ENCODE measurements around the gene INHBE. TPM values are rescaled to one million over a fixed set of nuclear protein-coding genes. Genes with fewer than 3 reads are reported as not detected.
"Not testable (repeated sequence)": the region's sequence is repeated elsewhere in the genome, so short reads cannot be mapped to it uniquely, and the experiment has no call there.

INHBE gene
- total and polyA plus RNA-seq, 7 experiments from 2014 or later: 0.12 TPM; not detected in 6

GRCh38 chr12:57419495-57419894, 35.6 kb upstream of the INHBE start:
- Histone ChIP-seq H3K4me1 (ENCODE audit: control insufficient read depth in 2 of 2, insufficient read depth in 2 of 2, low read length in 2 of 2) (peaks cover 0 to 11% of the 10 kb centered on the region in 2 donors), H3K4me3 (ENCODE audit: low read length) (no peak overlapping the region), H3K27me3 (ENCODE audit: control insufficient read depth in 2 of 2, insufficient read depth in 2 of 2, low read length in 2 of 2) (no peaks in the 10 kb centered on the region), H3K36me3 (ENCODE audit: control insufficient read depth in 2 of 3, insufficient read depth in 3 of 3, low read length in 3 of 3) (peaks cover 4 to 13% (median 6%) of the 10 kb centered on the region in 3 experiments), H3K9me3 (ENCODE audit: control insufficient read depth in 2 of 3, low read length in 3 of 3) (no peaks in the 10 kb centered on the region), H3K27ac (ENCODE audit: low read depth, low read length) (no peak overlapping the region)
- ATAC-seq: no peak
- no peak for DNase-seq
- peaks cover 10 to 67% (median 61%) of the 10 kb centered on the region in 7 donors for H3K4me1 Mint-ChIP-seq
- H3K27ac Mint-ChIP-seq: peak overlapping the region in 3 of 9 donors; percentile 32 to 51 (median 49)
- ChIA-PET CTCF (no interaction called here), POLR2A (no interaction called here)
- peak overlapping the region in 1 of 10 donors; percentile 35 for H3K4me3 Mint-ChIP-seq
- H3K36me3 Mint-ChIP-seq: peaks cover 0 to 26% (median 9%) of the 10 kb centered on the region in 5 donors
- intact Hi-C loops (cut with micrococcal nuclease): no loop called here
- H3K27me3 Mint-ChIP-seq: no peaks in the 10 kb centered on the region
- H3K9me3 Mint-ChIP-seq: peaks cover 0 to 1% (median 0%) of the 10 kb centered on the region in 11 donors

- Mint-ChIP-seq H3K27me3 (no peaks in the 10 kb centered on the region), H3K4me3 (no peak overlapping the region), H3K36me3 (peaks cover 0 to 26% (median 10%) of the 10 kb centered on the region in 5 donors), H3K27ac (peak overlapping the region in 5 of 9 donors; percentile 1 to 75 (median 51)), H3K9me3 (peaks cover 0 to 1% (median 0%) of the 10 kb centered on the region in 11 donors), H3K4me1 (peaks cover 8 to 60% (median 53%) of the 10 kb centered on the region in 7 donors)
- Histone ChIP-seq H3K4me3 (ENCODE audit: low read length) (no peak overlapping the region), H3K9me3 (ENCODE audit: control insufficient read depth in 2 of 3, low read length in 3 of 3) (no peaks in the 10 kb centered on the region), H3K27ac (ENCODE audit: low read depth, low read length) (no peak overlapping the region), H3K36me3 (ENCODE audit: control insufficient read depth in 2 of 3, insufficient read depth in 3 of 3, low read length in 3 of 3) (peaks cover 4 to 16% (median 6%) of the 10 kb centered on the region in 3 experiments), H3K4me1 (ENCODE audit: control insufficient read depth in 2 of 2, insufficient read depth in 2 of 2, low read length in 2 of 2) (peaks cover 0 to 11% of the 10 kb centered on the region in 2 donors), H3K27me3 (ENCODE audit: control insufficient read depth in 2 of 2, insufficient read depth in 2 of 2, low read length in 2 of 2) (no peaks in the 10 kb centered on the region)
- POLR2A ChIA-PET: interaction anchor here (0.7 to 1.8 kb wide), 2 partner anchors 10 to 31 kb away, joined by 3 to 6 read pairs; no protein-coding TSS in a partner anchor
- ATAC-seq (no peak), DNase-seq (no peak)
- CTCF ChIA-PET: no interaction called here
- intact Hi-C loops (cut with micrococcal nuclease): no loop called here
These were observed 34.6 kb upstream of the INHBE start for GRCh38 chr12:57420482-57420881.

GRCh38 chr12:57426948-57427347, 28.2 kb upstream of the INHBE start:
- H3K9me3 ChIP-seq (ENCODE audit: control insufficient read depth in 2 of 3, low read length in 3 of 3); H3K9me3 Mint-ChIP-seq; intact Hi-C loops (cut with micrococcal nuclease); CTCF ChIA-PET; POLR2A ChIA-PET; DNase-seq; H3K27ac ChIP-seq (ENCODE audit: low read depth, low read length); H3K4me3 ChIP-seq (ENCODE audit: low read length); H3K27me3 Mint-ChIP-seq; ATAC-seq; H3K4me3 Mint-ChIP-seq; H3K27me3 ChIP-seq (ENCODE audit: control insufficient read depth in 2 of 2, insufficient read depth in 2 of 2, low read length in 2 of 2): not testable (repeated sequence)
- Histone ChIP-seq H3K4me1 (ENCODE audit: control insufficient read depth in 2 of 2, insufficient read depth in 2 of 2, low read length in 2 of 2) (peaks cover 8 to 17% of the 10 kb centered on the region in 2 donors), H3K36me3 (ENCODE audit: control insufficient read depth in 2 of 3, insufficient read depth in 3 of 3, low read length in 3 of 3) (peaks cover 0 to 14% (median 4%) of the 10 kb centered on the region in 3 experiments)
- Mint-ChIP-seq H3K27ac (peak overlapping the region in 2 of 9 donors; percentile 57 to 62), H3K36me3 (peaks cover 0 to 27% (median 11%) of the 10 kb centered on the region in 5 donors), H3K4me1 (peaks cover 26 to 62% (median 52%) of the 10 kb centered on the region in 7 donors)

GRCh38 chr12:57428965-57429364, 26.1 kb upstream of the INHBE start:
- Mint-ChIP-seq H3K27me3 (no peaks in the 10 kb centered on the region), H3K4me1 (peaks cover 26 to 56% (median 47%) of the 10 kb centered on the region in 7 donors), H3K27ac (peak overlapping the region; percentile 74 to 100 (median 97)), H3K4me3 (peak overlapping the region; percentile 39 to 100 (median 86)), H3K36me3 (peaks cover 0 to 15% (median 5%) of the 10 kb centered on the region in 5 donors), H3K9me3 (peaks cover 0 to 4% (median 0%) of the 10 kb centered on the region in 11 donors)
- ChIA-PET POLR2A (interaction anchor here (1.1 kb wide), 1 partner anchor 85 kb away, joined by 3 read pairs; no protein-coding TSS in a partner anchor), CTCF (no interaction called here)
- Histone ChIP-seq H3K36me3 (ENCODE audit: control insufficient read depth in 2 of 3, insufficient read depth in 3 of 3, low read length in 3 of 3) (peaks cover 0 to 7% (median 0%) of the 10 kb centered on the region in 3 experiments), H3K27me3 (ENCODE audit: control insufficient read depth in 2 of 2, insufficient read depth in 2 of 2, low read length in 2 of 2) (no peaks in the 10 kb centered on the region), H3K9me3 (ENCODE audit: control insufficient read depth in 2 of 3, low read length in 3 of 3) (no peaks in the 10 kb centered on the region), H3K4me3 (ENCODE audit: low read length) (no peak overlapping the region), H3K4me1 (ENCODE audit: control insufficient read depth in 2 of 2, insufficient read depth in 2 of 2, low read length in 2 of 2) (peaks cover 8 to 17% of the 10 kb centered on the region in 2 donors), H3K27ac (ENCODE audit: low read depth, low read length) (peak overlapping the region; percentile 85)
- ATAC-seq (no peak), DNase-seq (no peak)
- intact Hi-C loops (cut with micrococcal nuclease): no loop called here

GRCh38 chr12:57429473-57430111, 25.5 kb upstream of the INHBE start:
- Mint-ChIP-seq H3K4me3 (peak overlapping the region; percentile 84 to 100 (median 96)), H3K27me3 (no peaks in the 10 kb centered on the region), H3K36me3 (peaks cover 0 to 10% (median under 1%) of the 10 kb centered on the region in 5 donors), H3K27ac (peak overlapping the region; percentile 97 to 100 (median 98)), H3K4me1 (peaks cover 23 to 52% (median 42%) of the 10 kb centered on the region in 7 donors), H3K9me3 (peaks cover 0 to 4% (median 0%) of the 10 kb centered on the region in 11 donors)
- H3K27ac ChIP-seq (ENCODE audit: low read depth, low read length): peak overlapping the region; percentile 85
- ATAC-seq (no peak), DNase-seq (no peak)
- H3K4me3 ChIP-seq (ENCODE audit: low read length): peak overlapping the region; percentile 55
- H3K27me3 ChIP-seq (ENCODE audit: control insufficient read depth in 2 of 2, insufficient read depth in 2 of 2, low read length in 2 of 2): no peaks in the 10 kb centered on the region
- ChIA-PET CTCF (interaction anchor here (1.5 kb wide), 1 partner anchor 31 kb away, joined by 4 read pairs; no protein-coding TSS in a partner anchor), POLR2A (interaction anchor here (0.7 to 1.2 kb wide), 9 partner anchors 8 to 200 kb away, joined by 3 to 6 read pairs (median 5); partner anchors contain the start of genes GLI1, MARS1, PIP4K2C and SHMT2)
- intact Hi-C loops (cut with micrococcal nuclease): loop anchor here (2.0 to 5.0 kb wide), 5 partner anchors 57 to 1327 kb away; partner anchors contain the start of genes COQ10A (in 1 of the 2), PA2G4 (in 1 of the 2) and TSPAN31 (in 1 of the 2)
- H3K9me3 ChIP-seq (ENCODE audit: control insufficient read depth in 2 of 3, low read length in 3 of 3): no peaks in the 10 kb centered on the region
- peaks cover 8 to 17% of the 10 kb centered on the region in 2 donors for H3K4me1 ChIP-seq (ENCODE audit: control insufficient read depth in 2 of 2, insufficient read depth in 2 of 2, low read length in 2 of 2)
- H3K36me3 ChIP-seq (ENCODE audit: control insufficient read depth in 2 of 3, insufficient read depth in 3 of 3, low read length in 3 of 3): peaks cover 0 to 7% (median 0%) of the 10 kb centered on the region in 3 experiments

- Histone ChIP-seq H3K36me3 (ENCODE audit: control insufficient read depth in 2 of 3, insufficient read depth in 3 of 3, low read length in 3 of 3) (peaks cover 0 to 6% (median 0%) of the 10 kb centered on the region in 3 experiments), H3K4me3 (ENCODE audit: low read length) (peak overlapping the region; percentile 55), H3K9me3 (ENCODE audit: control insufficient read depth in 2 of 3, low read length in 3 of 3) (no peaks in the 10 kb centered on the region), H3K27ac (ENCODE audit: low read depth, low read length) (peak overlapping the region; percentile 85), H3K4me1 (ENCODE audit: control insufficient read depth in 2 of 2, insufficient read depth in 2 of 2, low read length in 2 of 2) (peaks cover 8 to 17% of the 10 kb centered on the region in 2 donors), H3K27me3 (ENCODE audit: control insufficient read depth in 2 of 2, insufficient read depth in 2 of 2, low read length in 2 of 2) (no peaks in the 10 kb centered on the region)
- H3K4me1 Mint-ChIP-seq: peaks cover 25 to 53% (median 43%) of the 10 kb centered on the region in 7 donors
- H3K4me3 Mint-ChIP-seq: peak overlapping the region; percentile 88 to 100 (median 98)
- peaks cover 0 to 4% (median 0%) of the 10 kb centered on the region in 11 donors for H3K9me3 Mint-ChIP-seq
- H3K36me3 Mint-ChIP-seq: peaks cover 0 to 10% (median 0%) of the 10 kb centered on the region in 5 donors
- intact Hi-C loops (cut with micrococcal nuclease): loop anchor here (2.0 to 5.0 kb wide), 5 partner anchors 56 to 1328 kb away; partner anchors contain the start of genes COQ10A (in 1 of the 2), PA2G4 (in 1 of the 2) and TSPAN31 (in 1 of the 2)
- ChIA-PET CTCF (interaction anchor here (1.5 kb wide), 1 partner anchor 31 kb away, joined by 4 read pairs; no protein-coding TSS in a partner anchor), POLR2A (interaction anchor here (0.7 to 1.2 kb wide), 9 partner anchors 9 to 201 kb away, joined by 3 to 6 read pairs (median 5); partner anchors contain the start of genes GLI1, MARS1, PIP4K2C and SHMT2)
- peak; percentile 72 for ATAC-seq
- peak in 8 of 9 donors; percentile 37 to 79 (median 58) for DNase-seq
- H3K27me3 Mint-ChIP-seq: no peaks in the 10 kb centered on the region
- H3K27ac Mint-ChIP-seq: peak overlapping the region; percentile 97 to 100 (median 99)
These were observed 24.8 kb upstream of the INHBE start for GRCh38 chr12:57430112-57430930.
